Adrenal gland (tissue), 12 donors: Measurements from ENCODE around the gene PALM. TPM values are rescaled to one million over a fixed set of nuclear protein-coding genes. Genes with fewer than 3 reads are reported as not detected.

Source experiments
- DNase-seq, 7 donors: peaks; one replicate each; pipeline ENCODE4 v3.0.0-alpha.2; 2019 to 2020
- H3K27ac ChIP-seq, 5 donors: fragments of 200-600 bp; sonication (generic) in 4 of 5; 1 replicate in 3 of 5; 2 replicates in 2 of 5; pipeline versions ENCODE4 v1.5.1 to v1.8.0; 2016 to 2020; ENCODE audit warnings: mild to moderate bottlenecking in 1 of 5
- H3K27me3 ChIP-seq: fragments of 200-600 bp; 2 replicates; pipeline ENCODE4 v1.8.0; 2021
- H3K36me3 ChIP-seq, 2 donors: fragments of 200-600 bp; replicated peaks in 1 of 2; 1 replicate in 1 of 2; 2 replicates in 1 of 2; pipeline versions ENCODE4 v1.5.1 to v1.8.0; 2018 to 2022
- H3K4me1 ChIP-seq, 2 donors: fragments of 200-600 bp; replicated peaks in 1 of 2; 1 replicate in 1 of 2; 2 replicates in 1 of 2; pipeline versions ENCODE4 v1.5.1 to v1.8.0; 2018 to 2021
- H3K4me3 ChIP-seq, 4 donors: fragments of 200-600 bp; sonication (generic) in 3 of 4; one replicate each; pipeline ENCODE4 v1.5.1; 2016 to 2018
- H3K9me3 ChIP-seq, 3 donors: fragments of 200-600 bp; sonication (generic) in 1 of 3; replicated peaks in 1 of 3; 1 replicate in 2 of 3; 2 replicates in 1 of 3; pipeline versions ENCODE4 v1.5.1 to v1.8.0; 2016 to 2021
- POLR2A ChIP-seq, 2 donors: fragments of 450-650 bp; IDR thresholded peaks; one replicate each; pipeline ENCODE4 v1.6.1; 2017; ENCODE audit warnings: antibody characterized with exemption in 2 of 2, mild to moderate bottlenecking in 2 of 2, moderate library complexity in 1 of 2
- WGBS, 4 donors: extraction: QIAGEN DNeasy Blood & Tissue Kit in 2 of 4; methylation state at CpG; one replicate each; pipeline versions ENCODE4 v1.1.5 to v1.1.7; 2013 to 2017; 5-methylcytosine and 5-hydroxymethylcytosine counted together
- intact Hi-C, 2 donors: fragments of 100-400 bp; cut with DNase I; formaldehyde crosslinking; loops; one replicate each; pipeline versions ENCODE4 v1.14.1 to v1.15.0; 2022 to 2023
- polyA plus RNA-seq, 3 donors: library from polyadenylated mRNA; stranded (reverse); fragments of 200-250 nt in 2 of 3; fragments of 350-450 nt in 1 of 3; fragmentation: Illumina TruSeq in 1 of 3; extraction: RNeasy Lipid Tissue Mini Kit (QIAGEN cat#74804) in 1 of 3; gene quantifications; one replicate each; pipeline ENCODE4 v1.2.3, GENCODE V29; 2013 to 2014
- total RNA-seq, 9 donors: library from RNA; depleted of rRNA in 4 of 9; stranded (reverse); fragments of >200 nt in 4 of 9; fragments of 120-200 nt in 1 of 9; fragmentation: NEBNext Ultra II Directional in 1 of 9; extraction: Animal tissue kit (Norgen Biotek cat#: 25700) in 1 of 9; gene quantifications; one replicate each; pipeline versions ENCODE4 v1.1.0 to v1.2.4, GENCODE V29; 2013 to 2023
- TF ChIP-seq, protein P1 (sequence below), 6 experiments: fragments of 450-650 bp in 4 of 6; fragments of 200-600 bp in 2 of 6; sonication (generic) in 1 of 6; IDR thresholded peaks; 1 replicate in 5 of 6; 2 replicates in 1 of 6; pipeline versions ENCODE4 v1.5.1 to v1.8.0; 2016 to 2021; ENCODE audit warnings: antibody characterized with exemption in 6 of 6, mild to moderate bottlenecking in 2 of 6, moderate library complexity in 1 of 6
- donor health status: healthy with polysubstance abuse.
- donor health status: Bipolar disorder and iron deficiency.
- donor health status: DM: yes; HTN: yes; CAD: no.
- donor health status: DM: no; HTN: no; CAD: no.
- donor health status: DM: no; HTN: no; CAD: no.
- donor health status: DM: yes; HTN: yes; CAD: no.

The PALM gene
- total and polyA plus RNA-seq, 12 donors = 3.9 to 72.2 (median 50.1) TPM

DNA sequence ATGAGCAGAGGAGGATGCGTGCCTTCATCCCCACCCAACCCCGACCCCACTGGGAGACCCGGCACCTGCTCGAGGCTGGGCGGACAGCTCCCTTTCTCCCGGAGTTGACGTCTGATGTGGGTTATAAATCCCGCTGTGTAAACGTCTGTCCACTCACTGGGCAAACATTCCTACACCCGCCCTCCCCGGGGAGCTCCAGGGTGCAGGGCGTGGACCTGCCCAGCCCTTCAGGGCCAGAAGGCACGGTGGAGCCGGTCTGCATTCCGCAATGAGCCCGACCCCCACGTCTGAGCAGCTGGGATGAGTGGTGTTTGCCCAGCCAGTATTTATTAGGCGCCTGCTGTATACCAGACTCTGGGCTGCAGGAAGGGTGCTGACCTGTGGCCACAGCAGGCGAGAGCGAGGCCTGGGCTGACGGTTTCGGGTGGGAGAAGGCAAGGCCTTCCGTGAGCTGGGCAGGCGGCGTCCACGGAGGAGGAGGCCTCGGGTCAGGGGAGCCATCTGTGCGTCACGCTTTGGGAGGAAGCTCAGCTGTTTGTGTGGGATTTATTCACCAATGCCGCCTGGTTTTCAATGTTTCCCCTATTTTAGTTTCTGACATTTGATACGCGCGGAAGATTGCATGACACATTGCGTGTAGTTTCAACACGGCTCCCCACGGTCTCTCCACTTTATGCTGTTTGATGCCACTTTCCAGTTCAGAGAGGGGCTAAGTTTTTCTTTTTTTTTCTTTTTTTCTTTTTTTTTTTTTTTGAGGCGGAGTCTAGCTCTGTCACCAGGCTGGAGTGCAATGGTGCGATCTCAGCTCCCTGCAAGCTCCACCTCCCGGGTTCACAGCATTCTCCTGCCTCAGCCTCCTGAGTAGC is 44.1 kb downstream of the PALM start:
- Histone ChIP-seq H3K4me1 (no peaks in the 10 kb centered on the region), H3K27ac (peak overlapping the region in 2 of 5 donors; percentile 62 to 83), H3K9me3 (no peaks in the 10 kb centered on the region), H3K36me3 (no peaks in the 10 kb centered on the region), H3K27me3 (no peaks in the 10 kb centered on the region), H3K4me3 (no peak overlapping the region)
- WGBS, 4 donors = 47 to 65% (median 57%) methylated on average over 24 to 39 of the region's 39 CpGs
- intact Hi-C loops = no loop called here
- DNase-seq = peak in 3 of 7 donors; percentile 32 to 45 (median 41)
- TF ChIP-seq, protein P1, sequence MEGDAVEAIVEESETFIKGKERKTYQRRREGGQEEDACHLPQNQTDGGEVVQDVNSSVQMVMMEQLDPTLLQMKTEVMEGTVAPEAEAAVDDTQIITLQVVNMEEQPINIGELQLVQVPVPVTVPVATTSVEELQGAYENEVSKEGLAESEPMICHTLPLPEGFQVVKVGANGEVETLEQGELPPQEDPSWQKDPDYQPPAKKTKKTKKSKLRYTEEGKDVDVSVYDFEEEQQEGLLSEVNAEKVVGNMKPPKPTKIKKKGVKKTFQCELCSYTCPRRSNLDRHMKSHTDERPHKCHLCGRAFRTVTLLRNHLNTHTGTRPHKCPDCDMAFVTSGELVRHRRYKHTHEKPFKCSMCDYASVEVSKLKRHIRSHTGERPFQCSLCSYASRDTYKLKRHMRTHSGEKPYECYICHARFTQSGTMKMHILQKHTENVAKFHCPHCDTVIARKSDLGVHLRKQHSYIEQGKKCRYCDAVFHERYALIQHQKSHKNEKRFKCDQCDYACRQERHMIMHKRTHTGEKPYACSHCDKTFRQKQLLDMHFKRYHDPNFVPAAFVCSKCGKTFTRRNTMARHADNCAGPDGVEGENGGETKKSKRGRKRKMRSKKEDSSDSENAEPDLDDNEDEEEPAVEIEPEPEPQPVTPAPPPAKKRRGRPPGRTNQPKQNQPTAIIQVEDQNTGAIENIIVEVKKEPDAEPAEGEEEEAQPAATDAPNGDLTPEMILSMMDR (IDR thresholded peaks at IDR 0.05) = no peak
- TF ChIP-seq POLR2A (IDR thresholded peaks at IDR 0.05) = no peak

DNA sequence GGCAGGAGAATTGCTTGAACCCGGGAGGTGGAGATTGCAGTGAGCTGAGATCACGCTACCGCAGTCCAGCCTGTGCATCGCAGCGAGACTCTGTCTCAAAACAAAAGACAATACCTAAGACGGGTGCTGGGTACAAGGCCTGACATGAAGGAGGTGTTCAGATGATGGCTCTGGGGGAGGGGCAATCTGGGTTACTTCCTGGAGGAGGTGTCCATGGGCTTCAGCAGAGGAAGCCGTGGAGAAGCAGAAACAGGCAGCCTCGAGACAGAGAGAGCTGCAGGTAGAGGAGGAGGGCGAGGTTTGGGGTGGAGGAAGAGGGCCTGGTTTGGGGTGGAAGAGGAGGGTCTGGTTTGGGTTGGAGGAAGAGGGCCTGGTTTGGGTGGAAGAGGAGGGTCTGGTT is 45.8 kb downstream of the PALM start:
- H3K27me3 ChIP-seq = no peaks in the 10 kb centered on the region
- no peaks in the 10 kb centered on the region for H3K9me3 ChIP-seq
- no peak for DNase-seq
- no peak for TF ChIP-seq POLR2A (IDR thresholded peaks at IDR 0.05)
- TF ChIP-seq, protein P1 (IDR thresholded peaks at IDR 0.05) = no peak
- WGBS, 4 donors = 84 to 93% (median 87%) methylated on average over 9 of the region's 9 CpGs
- intact Hi-C loops = no loop called here
- no peaks in the 10 kb centered on the region for H3K36me3 ChIP-seq
- no peak overlapping the region for H3K27ac ChIP-seq
- no peak overlapping the region for H3K4me3 ChIP-seq
- H3K4me1 ChIP-seq = no peaks in the 10 kb centered on the region

DNA sequence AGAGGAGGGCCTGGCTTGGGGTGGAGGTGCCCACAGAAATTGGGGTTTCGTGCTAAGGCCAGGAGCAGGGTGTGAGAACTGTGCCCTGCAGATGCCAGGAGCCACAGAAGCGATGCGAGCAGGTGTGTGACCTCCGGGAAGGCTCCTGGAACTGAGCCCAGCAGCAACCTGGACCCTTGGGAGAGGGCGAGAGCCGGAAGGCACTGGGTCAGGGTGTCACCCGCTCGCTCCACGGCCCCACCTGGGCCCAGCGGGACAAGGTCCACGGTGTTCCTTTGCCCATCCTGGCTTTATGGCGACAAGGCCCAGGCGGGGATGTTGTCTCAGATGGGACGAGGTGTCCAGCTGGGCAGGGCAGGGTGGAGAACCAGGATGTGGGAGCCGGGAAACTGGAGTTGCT is 46.3 kb downstream of the PALM start:
- Histone ChIP-seq H3K27ac (no peak overlapping the region), H3K27me3 (no peaks in the 10 kb centered on the region), H3K4me3 (no peak overlapping the region), H3K9me3 (no peaks in the 10 kb centered on the region), H3K36me3 (no peaks in the 10 kb centered on the region), H3K4me1 (no peaks in the 10 kb centered on the region)
- no peak for DNase-seq
- intact Hi-C loops = no loop called here
- TF ChIP-seq, protein P1 (IDR thresholded peaks at IDR 0.05) = no peak
- no peak for TF ChIP-seq POLR2A (IDR thresholded peaks at IDR 0.05)
- 92 to 96% (median 94%) methylated on average over 7 to 15 of the region's 15 CpGs for WGBS, 4 donors

DNA sequence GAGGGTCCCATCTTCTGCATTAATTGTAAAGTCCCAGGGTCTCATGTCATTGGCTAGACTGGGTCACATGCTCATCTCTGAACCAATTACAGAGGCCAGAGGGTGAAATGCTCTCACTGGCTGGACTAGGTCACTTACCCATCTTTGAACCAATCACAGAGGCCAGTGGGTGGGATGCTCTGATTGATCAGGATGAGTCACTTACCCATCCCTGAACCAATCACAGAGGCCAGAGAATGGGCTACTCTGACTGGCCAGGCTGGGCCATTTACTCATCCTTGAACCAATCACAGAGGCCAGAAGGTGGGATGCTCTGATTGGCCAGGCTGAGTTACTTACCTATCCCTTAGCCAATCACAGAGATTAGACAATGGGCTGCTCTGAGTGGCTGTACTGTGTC is 47.5 kb downstream of the PALM start:
- H3K36me3 ChIP-seq = no peaks in the 10 kb centered on the region
- H3K9me3 ChIP-seq = no peaks in the 10 kb centered on the region
- no peak for TF ChIP-seq POLR2A (IDR thresholded peaks at IDR 0.05)
- TF ChIP-seq, protein P1 (IDR thresholded peaks at IDR 0.05) = no peak
- intact Hi-C loops = no loop called here
- H3K27me3 ChIP-seq = no peaks in the 10 kb centered on the region
- peak in 1 of 7 donors; percentile 55 for DNase-seq
- no peak overlapping the region for H3K27ac ChIP-seq
- H3K4me1 ChIP-seq = no peaks in the 10 kb centered on the region
- no peak overlapping the region for H3K4me3 ChIP-seq
